IPS DF 6.9 (cell line): ENCODE results near the gene DCLK2.
"Not testable (repeated sequence)": the region's sequence is repeated elsewhere in the genome, so short reads cannot be mapped to it uniquely, and the experiment has no call there.

Experiments used
- DNase-seq: peaks from one replicate; pipeline ENCODE4 v3.0.0-alpha.2; 2013; ENCODE audit warnings: low read depth, low spot score
- H3K27ac ChIP-seq: one replicate; pipeline ENCODE4 v1.5.1; 2013; ENCODE audit warnings: low read length, control low read depth
- H3K27me3 ChIP-seq: 2 replicates; pipeline ENCODE4 v1.6.1; 2013; ENCODE audit warnings: mild to moderate bottlenecking, low read length; ENCODE audit not compliant: control insufficient read depth, insufficient read depth
- H3K36me3 ChIP-seq: 2 replicates; pipeline ENCODE4 v1.6.1; 2013; ENCODE audit warnings: low read length; ENCODE audit not compliant: control insufficient read depth, insufficient read depth
- H3K4me1 ChIP-seq: 2 replicates; pipeline ENCODE4 v1.6.1; 2013; ENCODE audit warnings: low read length; ENCODE audit not compliant: control insufficient read depth, insufficient read depth
- H3K4me3 ChIP-seq: 2 replicates; pipeline ENCODE4 v1.5.1; 2013; ENCODE audit warnings: mild to moderate bottlenecking, low read length
- H3K9me3 ChIP-seq: 2 replicates; pipeline ENCODE4 v1.6.1; 2013; ENCODE audit warnings: low read length, inconsistent platforms; ENCODE audit not compliant: control insufficient read depth, insufficient read depth
- WGBS: extraction: QIAGEN DNeasy Blood & Tissue Kit; methylation state at CpG from one replicate; pipeline ENCODE4 v1.1.7; 2013; ENCODE audit warnings: mixed read lengths, missing lambda C conversion rate; ENCODE audit not compliant: insufficient read length, insufficient coverage; 5-methylcytosine and 5-hydroxymethylcytosine counted together

Gene DCLK2

DNA sequence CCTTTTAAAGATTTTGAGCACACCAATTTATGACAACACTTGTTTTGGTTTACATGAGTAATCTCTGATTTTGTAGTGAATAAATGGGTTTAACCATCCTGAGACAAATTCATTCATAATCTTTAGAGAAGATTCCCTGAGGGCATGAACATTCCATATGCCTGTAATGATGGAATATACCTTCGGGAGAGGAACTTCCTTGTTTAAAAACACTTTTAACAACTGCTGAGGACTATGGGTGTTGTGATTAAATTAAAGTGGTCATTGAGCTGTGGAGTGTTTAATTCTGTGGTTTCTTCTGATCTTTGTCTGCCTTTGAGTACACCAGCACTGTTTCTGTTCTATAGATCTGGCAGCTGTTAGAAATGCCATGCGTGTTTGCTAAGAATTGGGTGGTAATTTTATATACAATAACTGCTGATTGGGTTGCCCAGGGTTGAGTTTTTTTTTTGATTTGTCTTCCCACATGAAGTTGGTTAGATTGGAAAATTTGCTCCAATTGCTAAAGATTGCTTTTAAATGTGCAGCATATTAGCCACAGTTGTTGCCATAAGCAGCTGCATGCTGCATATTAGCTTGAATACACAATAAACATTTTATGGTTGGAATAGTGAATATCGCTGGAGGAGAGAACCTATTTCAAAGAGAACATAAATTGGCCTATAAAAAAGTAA lies 86.8 kb downstream of the DCLK2 start:
- no peak for DNase-seq
- no peaks in the 10 kb centered on the region for H3K4me1 ChIP-seq

GRCh38 chr4:150167054-150167453 lies 88.8 kb downstream of the DCLK2 start:
- H3K4me3 ChIP-seq, result no peak overlapping the region
- no CpG with 5 or more reads among the region's 2 CpGs for WGBS
- no peaks in the 10 kb centered on the region for H3K9me3 ChIP-seq
- H3K36me3 ChIP-seq, result no peaks in the 10 kb centered on the region
- no peaks in the 10 kb centered on the region for H3K4me1 ChIP-seq
- DNase-seq, result no peak
- no peaks in the 10 kb centered on the region for H3K27me3 ChIP-seq
- no peak overlapping the region for H3K27ac ChIP-seq

More for the DNA sequence above, 86.8 kb downstream of the DCLK2 start:
- H3K27ac ChIP-seq, result no peak overlapping the region
- no CpG with 5 or more reads among the region's 3 CpGs for WGBS
- no peaks in the 10 kb centered on the region for H3K36me3 ChIP-seq
- H3K4me3 ChIP-seq, result no peak overlapping the region
- no peaks in the 10 kb centered on the region for H3K9me3 ChIP-seq
- H3K27me3 ChIP-seq, result no peaks in the 10 kb centered on the region; the same call in 1 of the 2 replicates

- H3K27me3 ChIP-seq, result no peaks in the 10 kb centered on the region
- no peak overlapping the region for H3K4me3 ChIP-seq
- DNase-seq, result no peak
- H3K27ac ChIP-seq, result no peak overlapping the region
- no peaks in the 10 kb centered on the region; the same call in 1 of the 2 replicates for H3K9me3 ChIP-seq
- no peaks in the 10 kb centered on the region for H3K36me3 ChIP-seq
- H3K4me1 ChIP-seq, result no peaks in the 10 kb centered on the region
- no CpG with 5 or more reads among the region's 1 CpG for WGBS
Measured at GRCh38 chr4:150173432-150173861, 95.2 kb downstream of the DCLK2 start.

GRCh38 chr4:150173982-150174398 lies 95.7 kb downstream of the DCLK2 start:
- Histone ChIP-seq H3K27me3 (no peaks in the 10 kb centered on the region), H3K27ac (no peak overlapping the region), H3K36me3 (no peaks in the 10 kb centered on the region), H3K4me1 (no peaks in the 10 kb centered on the region), H3K4me3 (no peak overlapping the region), H3K9me3 (no peaks in the 10 kb centered on the region; the same call in 1 of the 2 replicates)
- no CpG with 5 or more reads among the region's 5 CpGs for WGBS
- DNase-seq, result no peak

DNA sequence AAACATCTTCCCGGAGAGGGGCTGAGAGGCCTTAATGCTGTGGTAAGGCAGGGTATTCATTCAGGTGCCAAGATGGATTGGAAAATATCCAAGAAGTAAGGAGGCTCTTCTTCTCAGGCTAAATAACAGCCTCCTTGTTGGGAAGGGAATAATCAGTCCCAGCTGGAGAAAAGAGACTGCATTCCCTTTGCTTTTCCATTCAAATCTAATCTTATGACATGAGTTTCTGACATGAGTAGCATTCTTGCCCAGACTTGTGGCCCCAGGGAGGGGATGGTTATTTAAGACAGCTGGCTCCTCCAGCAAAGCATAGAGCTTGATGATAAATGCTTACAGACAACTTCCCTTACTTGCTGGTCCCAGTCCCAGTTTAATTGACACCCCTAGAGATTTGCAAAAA lies 98.3 kb downstream of the DCLK2 start:
- H3K27me3 ChIP-seq, result no peaks in the 10 kb centered on the region
- H3K4me1 ChIP-seq, result no peaks in the 10 kb centered on the region
- DNase-seq, result no peak
- no peak overlapping the region for H3K27ac ChIP-seq
- H3K36me3 ChIP-seq, result no peaks in the 10 kb centered on the region
- no peaks in the 10 kb centered on the region; the same call in 1 of the 2 replicates for H3K9me3 ChIP-seq
- H3K4me3 ChIP-seq, result no peak overlapping the region
- no CpG with 5 or more reads among the region's 1 CpG for WGBS

- Histone ChIP-seq H3K36me3 (no peaks in the 10 kb centered on the region), H3K27me3 (no peaks in the 10 kb centered on the region), H3K4me1 (no peaks in the 10 kb centered on the region), H3K27ac (no peak overlapping the region), H3K9me3 (no peaks in the 10 kb centered on the region; the same call in 1 of the 2 replicates), H3K4me3 (no peak overlapping the region)
- no peak for DNase-seq
- WGBS, result no CpG with 5 or more reads among the region's 4 CpGs
Measured at GRCh38 chr4:150178161-150178560, 99.9 kb downstream of the DCLK2 start.

DNA sequence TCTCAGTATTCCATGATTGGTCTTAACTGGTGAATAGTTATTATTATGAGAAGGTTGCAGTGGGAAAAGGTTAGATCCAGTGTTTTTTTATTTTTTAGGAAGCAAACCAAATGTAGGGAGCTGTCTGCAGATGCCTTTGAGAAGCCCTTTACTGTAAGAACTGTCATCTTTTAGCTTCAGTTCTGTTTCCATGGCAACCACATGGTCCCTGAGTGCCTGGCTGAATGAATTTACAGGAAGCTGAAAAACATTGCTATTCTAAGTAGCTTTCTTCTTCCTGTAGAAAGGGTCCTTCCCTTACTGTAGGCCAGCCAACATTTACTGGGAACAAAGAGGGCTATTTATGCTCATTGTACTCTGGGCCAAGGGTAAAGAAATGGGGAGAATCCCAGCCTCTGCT lies 103.3 kb downstream of the DCLK2 start:
- no peak overlapping the region for H3K27ac ChIP-seq
- H3K36me3 ChIP-seq, result no peaks in the 10 kb centered on the region
- no peak for DNase-seq

GRCh38 chr4:150182794-150183193 lies 104.5 kb downstream of the DCLK2 start:
- Histone ChIP-seq H3K36me3 (no peaks in the 10 kb centered on the region), H3K4me1 (no peaks in the 10 kb centered on the region), H3K4me3 (no peak overlapping the region), H3K9me3 (no peaks in the 10 kb centered on the region), H3K27me3 (no peaks in the 10 kb centered on the region), H3K27ac (no peak overlapping the region)
- no CpG with 5 or more reads among the region's 2 CpGs for WGBS
- no peak for DNase-seq

More for the DNA sequence above, 103.3 kb downstream of the DCLK2 start:
- Histone ChIP-seq H3K9me3 (no peaks in the 10 kb centered on the region), H3K4me3 (no peak overlapping the region), H3K27me3 (no peaks in the 10 kb centered on the region), H3K4me1 (no peaks in the 10 kb centered on the region)

GRCh38 chr4:150185033-150185432 lies 106.8 kb downstream of the DCLK2 start:
- H3K36me3 ChIP-seq, H3K4me3 ChIP-seq, H3K9me3 ChIP-seq, H3K27ac ChIP-seq, H3K4me1 ChIP-seq, DNase-seq, H3K27me3 ChIP-seq: not testable (repeated sequence)
- WGBS, result no CpG with 5 or more reads among the region's 4 CpGs

DNA sequence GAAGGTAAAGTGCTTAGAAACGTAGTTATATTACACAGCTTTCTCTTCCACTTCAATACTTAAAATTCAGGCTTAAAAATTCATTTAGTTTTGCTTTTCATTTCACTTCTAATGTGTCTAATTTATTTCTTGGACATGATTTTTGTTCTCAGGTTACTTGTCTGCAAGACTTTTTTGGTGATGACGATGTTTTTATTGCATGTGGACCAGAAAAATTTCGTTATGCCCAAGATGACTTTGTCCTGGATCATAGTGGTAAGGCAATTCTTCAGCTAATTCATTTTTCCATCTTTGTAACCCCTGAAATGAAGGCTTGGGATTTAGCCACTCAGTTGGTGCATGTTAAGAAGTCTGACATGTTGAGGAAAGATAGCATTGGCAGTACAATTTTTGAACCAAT lies 114.7 kb downstream of the DCLK2 start:
- WGBS, result no CpG with 5 or more reads among the region's 3 CpGs
- no peak for DNase-seq
- no peak overlapping the region for H3K27ac ChIP-seq

DNA sequence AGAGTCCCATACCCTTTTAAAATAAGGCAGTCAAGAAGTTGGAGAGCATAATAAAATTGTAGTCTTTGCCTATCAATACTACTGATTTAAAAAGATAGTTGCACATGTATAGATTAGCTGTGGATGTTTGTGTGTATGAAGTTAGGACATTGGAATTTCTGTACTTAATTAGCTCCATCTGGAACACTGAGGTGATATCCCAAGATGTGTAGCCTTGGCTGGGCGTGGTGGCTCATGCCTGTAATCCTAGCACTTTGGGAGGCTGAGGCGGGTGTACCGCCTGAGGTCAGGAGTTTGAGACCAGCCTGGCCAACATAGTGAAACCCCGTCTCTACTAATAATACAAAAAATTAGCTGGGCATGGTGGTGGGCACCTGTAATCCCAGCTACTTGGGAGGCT lies 119.0 kb downstream of the DCLK2 start:
- not testable (repeated sequence) for H3K36me3 ChIP-seq, H3K9me3 ChIP-seq, DNase-seq, H3K27me3 ChIP-seq, H3K27ac ChIP-seq, H3K4me1 ChIP-seq, H3K4me3 ChIP-seq
- WGBS, result no CpG with 5 or more reads among the region's 4 CpGs

More for the DNA sequence above, 114.7 kb downstream of the DCLK2 start:
- Histone ChIP-seq H3K27me3 (no peaks in the 10 kb centered on the region), H3K4me3 (no peak overlapping the region), H3K36me3 (no peaks in the 10 kb centered on the region), H3K9me3 (no peaks in the 10 kb centered on the region), H3K4me1 (no peaks in the 10 kb centered on the region)
